GM19468 (cell line): ENCODE data around the gene CDH26.
"Not testable (repeated sequence)": the region's sequence is repeated elsewhere in the genome, so short reads cannot be mapped to it uniquely, and the experiment has no call there.

Experiments used
- ATAC-seq: cut with Tn5 transposase; IDR thresholded peaks from one replicate; pipeline ENCODE4 v1.9.1; 2021; ENCODE audit warnings: mild to moderate bottlenecking, moderate library complexity, moderate number of reproducible peaks; ENCODE audit not compliant: unreplicated experiment; ENCODE audit errors: extremely low read depth

The CDH26 gene

GRCh38 chr20:60039526-60039925, 81.3 kb downstream of the CDH26 start:
- no peak for ATAC-seq

- ATAC-seq, result no peak
Observed at GRCh38 chr20:60040471-60041162, 82.4 kb downstream of the CDH26 start.

GRCh38 chr20:60041436-60042165, 83.4 kb downstream of the CDH26 start:
- ATAC-seq, result not testable (repeated sequence)

GRCh38 chr20:60043435-60043834, 85.2 kb downstream of the CDH26 start:
- ATAC-seq, result no peak

GRCh38 chr20:60046011-60046413, 87.8 kb downstream of the CDH26 start:
- ATAC-seq, result no peak

GRCh38 chr20:60046436-60046835, 88.2 kb downstream of the CDH26 start:
- ATAC-seq, result no peak

- no peak for ATAC-seq
Observed at GRCh38 chr20:60046860-60047259, 88.6 kb downstream of the CDH26 start.

- no peak for ATAC-seq
Observed at GRCh38 chr20:60048634-60049521, 90.7 kb downstream of the CDH26 start.

- no peak for ATAC-seq
Observed at GRCh38 chr20:60049601-60050000, 91.4 kb downstream of the CDH26 start.

GRCh38 chr20:60050193-60050947, 92.1 kb downstream of the CDH26 start:
- no peak for ATAC-seq

GRCh38 chr20:60051911-60052310, 93.7 kb downstream of the CDH26 start:
- ATAC-seq, result no peak

GRCh38 chr20:60052322-60052721, 94.1 kb downstream of the CDH26 start:
- ATAC-seq, result no peak

- no peak for ATAC-seq
Observed at GRCh38 chr20:60053125-60053817, 95.0 kb downstream of the CDH26 start.

- ATAC-seq, result no peak
Observed at GRCh38 chr20:60053818-60054190, 95.6 kb downstream of the CDH26 start.

GRCh38 chr20:60054716-60055634, 96.8 kb downstream of the CDH26 start:
- ATAC-seq, result no peak

- no peak for ATAC-seq
Observed at GRCh38 chr20:60055740-60056139, 97.5 kb downstream of the CDH26 start.

- ATAC-seq, result no peak
Observed at GRCh38 chr20:60056407-60057122, 98.3 kb downstream of the CDH26 start.
